ENCODE measurements around the gene TEKT2. TPM values are rescaled to one million over a fixed set of nuclear protein-coding genes. Genes with fewer than 3 reads are reported as not detected.
A peak's percentile ranks its signal among the peaks of the same experiment; 100 is the strongest.

The TEKT2 gene
- total RNA-seq, 1 experiment from 2014 or later, result not detected

- no TSS peak for BruUV-seq (replicated peaks)
- no peaks in the 10 kb centered on the region for H3K36me3 ChIP-seq (ENCODE audit: low read depth, low read length)
- H2AFZ ChIP-seq (ENCODE audit: low read length), result no peak overlapping the region
- no peak overlapping the region for H3K4me3 ChIP-seq (ENCODE audit: low read length)
- H3F3A ChIP-seq (ENCODE audit: low read length, unreplicated experiment), result no peaks in the 10 kb centered on the region
- no peaks in the 10 kb centered on the region for H3K4me1 ChIP-seq (ENCODE audit: insufficient read depth, low read length)
- intact Hi-C loops (cut with micrococcal nuclease), result no loop called here
- POLR2A ChIA-PET (ENCODE audit: unreplicated experiment), result no interaction called here
- ATAC-seq (no peak), DNase-seq (no peak)
- no peak overlapping the region for H3K27ac ChIP-seq (ENCODE audit: low read length)
- H3K79me2 ChIP-seq (ENCODE audit: low read length), result no peaks in the 10 kb centered on the region
- TF ChIP-seq EZH2phosphoT487 (IDR thresholded peaks at IDR 0.05; ENCODE audit: borderline replicate concordance, low read length) (no peak), EZH2 (IDR thresholded peaks at IDR 0.05; ENCODE audit: low read length, unreplicated experiment) (no peak)
- TF ChIP-seq, protein P1, sequence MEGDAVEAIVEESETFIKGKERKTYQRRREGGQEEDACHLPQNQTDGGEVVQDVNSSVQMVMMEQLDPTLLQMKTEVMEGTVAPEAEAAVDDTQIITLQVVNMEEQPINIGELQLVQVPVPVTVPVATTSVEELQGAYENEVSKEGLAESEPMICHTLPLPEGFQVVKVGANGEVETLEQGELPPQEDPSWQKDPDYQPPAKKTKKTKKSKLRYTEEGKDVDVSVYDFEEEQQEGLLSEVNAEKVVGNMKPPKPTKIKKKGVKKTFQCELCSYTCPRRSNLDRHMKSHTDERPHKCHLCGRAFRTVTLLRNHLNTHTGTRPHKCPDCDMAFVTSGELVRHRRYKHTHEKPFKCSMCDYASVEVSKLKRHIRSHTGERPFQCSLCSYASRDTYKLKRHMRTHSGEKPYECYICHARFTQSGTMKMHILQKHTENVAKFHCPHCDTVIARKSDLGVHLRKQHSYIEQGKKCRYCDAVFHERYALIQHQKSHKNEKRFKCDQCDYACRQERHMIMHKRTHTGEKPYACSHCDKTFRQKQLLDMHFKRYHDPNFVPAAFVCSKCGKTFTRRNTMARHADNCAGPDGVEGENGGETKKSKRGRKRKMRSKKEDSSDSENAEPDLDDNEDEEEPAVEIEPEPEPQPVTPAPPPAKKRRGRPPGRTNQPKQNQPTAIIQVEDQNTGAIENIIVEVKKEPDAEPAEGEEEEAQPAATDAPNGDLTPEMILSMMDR (conservative IDR thresholded peaks at IDR 0.05; ENCODE audit: low read depth, low read length), result no peak
- no peak overlapping the region for H3K4me2 ChIP-seq (ENCODE audit: low read length)
- H3K9me2 ChIP-seq (replicated peaks; ENCODE audit: low read length), result no peaks in the 10 kb centered on the region
- CTCF ChIA-PET, result no interaction called here
- H4K20me1 ChIP-seq (ENCODE audit: low read length), result no peaks in the 10 kb centered on the region
- H3K9me3 ChIP-seq (ENCODE audit: low read length), result no peaks in the 10 kb centered on the region
- no peak overlapping the region for H3K9ac ChIP-seq (ENCODE audit: low read length)
- H3K27me3 ChIP-seq (ENCODE audit: low read length), result no peaks in the 10 kb centered on the region
Measured at GRCh38 chr1:36067871-36068270, 16.0 kb upstream of the TEKT2 start.

GRCh38 chr1:36068866-36069265, 15.0 kb upstream of the TEKT2 start:
- Histone ChIP-seq H3K9me2 (replicated peaks; ENCODE audit: low read length) (no peaks in the 10 kb centered on the region), H3K27ac (ENCODE audit: low read length) (no peak overlapping the region), H3K36me3 (ENCODE audit: low read depth, low read length) (no peaks in the 10 kb centered on the region), H3K27me3 (ENCODE audit: low read length) (no peaks in the 10 kb centered on the region), H3F3A (ENCODE audit: low read length, unreplicated experiment) (no peaks in the 10 kb centered on the region), H3K4me3 (ENCODE audit: low read length) (no peak overlapping the region), H3K9me3 (ENCODE audit: low read length) (no peaks in the 10 kb centered on the region), H4K20me1 (ENCODE audit: low read length) (no peaks in the 10 kb centered on the region), H3K4me1 (ENCODE audit: insufficient read depth, low read length) (no peaks in the 10 kb centered on the region), H3K79me2 (ENCODE audit: low read length) (no peaks in the 10 kb centered on the region), H3K4me2 (ENCODE audit: low read length) (no peak overlapping the region), H2AFZ (ENCODE audit: low read length) (no peak overlapping the region), H3K9ac (ENCODE audit: low read length) (no peak overlapping the region)
- DNase-seq (peak; percentile 29), ATAC-seq (no peak)
- no TSS peak for BruUV-seq (replicated peaks)
- CTCF ChIA-PET, result no interaction called here
- TF ChIP-seq EZH2phosphoT487 (IDR thresholded peaks at IDR 0.05; ENCODE audit: borderline replicate concordance, low read length) (no peak), EZH2 (IDR thresholded peaks at IDR 0.05; ENCODE audit: low read length, unreplicated experiment) (no peak)
- TF ChIP-seq, protein P1 (conservative IDR thresholded peaks at IDR 0.05; ENCODE audit: low read depth, low read length), result no peak
- POLR2A ChIA-PET (ENCODE audit: unreplicated experiment), result no interaction called here
- intact Hi-C loops (cut with micrococcal nuclease), result no loop called here

DNA sequence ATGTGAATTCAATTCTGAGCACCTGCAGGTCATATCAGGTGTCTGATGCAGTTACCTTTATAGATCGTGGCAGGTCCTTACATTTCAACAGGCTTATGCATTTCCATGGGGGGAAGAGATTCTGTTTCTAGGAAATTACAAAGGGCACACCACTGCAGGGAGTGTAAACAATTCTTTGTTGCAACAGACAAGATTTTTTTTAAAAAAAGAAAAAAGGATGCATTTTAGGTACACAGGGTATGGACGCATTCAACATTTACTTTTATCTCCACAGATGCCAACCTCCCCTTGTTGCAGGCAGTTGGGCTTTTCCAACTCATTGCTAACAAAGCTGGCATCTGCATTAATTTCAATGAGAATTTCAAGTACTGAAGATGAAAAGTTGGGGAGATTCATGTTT, 13.5 kb upstream of the TEKT2 start:
- intact Hi-C loops (cut with micrococcal nuclease), result no loop called here
- no peak overlapping the region for H2AFZ ChIP-seq (ENCODE audit: low read length)
- BruUV-seq (replicated peaks), result no TSS peak
- DNase-seq, result no peak
- TF ChIP-seq EZH2 (IDR thresholded peaks at IDR 0.05; ENCODE audit: low read length, unreplicated experiment), result no peak
- TF ChIP-seq, protein P1 (conservative IDR thresholded peaks at IDR 0.05; ENCODE audit: low read depth, low read length), result no peak
- no peak for TF ChIP-seq EZH2phosphoT487 (IDR thresholded peaks at IDR 0.05; ENCODE audit: borderline replicate concordance, low read length)
- no peaks in the 10 kb centered on the region for H3K4me1 ChIP-seq (ENCODE audit: insufficient read depth, low read length)
- no peaks in the 10 kb centered on the region for H3F3A ChIP-seq (ENCODE audit: low read length, unreplicated experiment)
- CTCF ChIA-PET, result no interaction called here
- H4K20me1 ChIP-seq (ENCODE audit: low read length), result no peaks in the 10 kb centered on the region
- no peak overlapping the region for H3K27ac ChIP-seq (ENCODE audit: low read length)
- POLR2A ChIA-PET (ENCODE audit: unreplicated experiment), result no interaction called here
- H3K36me3 ChIP-seq (ENCODE audit: low read depth, low read length), result no peaks in the 10 kb centered on the region
- no peaks in the 10 kb centered on the region for H3K27me3 ChIP-seq (ENCODE audit: low read length)
- H3K4me3 ChIP-seq (ENCODE audit: low read length), result no peak overlapping the region
- no peaks in the 10 kb centered on the region for H3K79me2 ChIP-seq (ENCODE audit: low read length)
- H3K9ac ChIP-seq (ENCODE audit: low read length), result no peak overlapping the region
- no peak overlapping the region for H3K4me2 ChIP-seq (ENCODE audit: low read length)
- ATAC-seq, result no peak
- H3K9me2 ChIP-seq (replicated peaks; ENCODE audit: low read length), result no peaks in the 10 kb centered on the region
- no peaks in the 10 kb centered on the region for H3K9me3 ChIP-seq (ENCODE audit: low read length)

All from PC-3 (cell line).